NCI-H2171 treated with DMSO at 0.1 percent for 48 hours (cell line): ENCODE measurements around the gene CCDC178.
A peak's percentile ranks its signal among the peaks of the same experiment; 100 is the strongest.
"Not testable (repeated sequence)": the region's sequence is repeated elsewhere in the genome, so short reads cannot be mapped to it uniquely, and the experiment has no call there.

Experiments used
- DNase-seq: peaks from one replicate; lab custom pipeline; 2025; lab: John Stamatoyannopoulos, UW

CCDC178 gene

GRCh38 chr18:33440060-33441043 is at the start of gene CCDC178:
Gene CCDC178, minus strand, starts transcription at chr18:33440721. Its CDS starts 28,633 bp downstream, at chr18:33412088.
- DNase-seq: peak; percentile 70

GRCh38 chr18:33483908-33484307 is 43.4 kb upstream of the CCDC178 start:
- no peak for DNase-seq

- no peak for DNase-seq
Measured at GRCh38 chr18:33472509-33472908, 32.0 kb upstream of the CCDC178 start.

GRCh38 chr18:33470216-33470615 is 29.7 kb upstream of the CCDC178 start:
- no peak for DNase-seq

GRCh38 chr18:33469699-33470098 is 29.2 kb upstream of the CCDC178 start:
- DNase-seq: no peak

- no peak for DNase-seq
Measured at GRCh38 chr18:33467531-33467930, 27.0 kb upstream of the CCDC178 start.

GRCh38 chr18:33466822-33467221 is 26.3 kb upstream of the CCDC178 start:
- no peak for DNase-seq

- DNase-seq: no peak
Measured at GRCh38 chr18:33460681-33461080, 20.2 kb upstream of the CCDC178 start.

- DNase-seq: no peak
Measured at GRCh38 chr18:33459612-33460011, 19.1 kb upstream of the CCDC178 start.

GRCh38 chr18:33446604-33447003 is 6.1 kb upstream of the CCDC178 start:
- no peak for DNase-seq

- DNase-seq: no peak
Measured at GRCh38 chr18:33444709-33445108, 4.2 kb upstream of the CCDC178 start.

GRCh38 chr18:33432857-33433256 is 7.7 kb downstream of the CCDC178 start:
- no peak for DNase-seq

- no peak for DNase-seq
Measured at GRCh38 chr18:33427549-33427948, 13.0 kb downstream of the CCDC178 start.

- DNase-seq: no peak
Measured at GRCh38 chr18:33424266-33424946, 16.1 kb downstream of the CCDC178 start.

GRCh38 chr18:33421225-33421624 is 19.3 kb downstream of the CCDC178 start:
- no peak for DNase-seq

- DNase-seq: peak; percentile 24
Measured at GRCh38 chr18:33404244-33404873, 36.2 kb downstream of the CCDC178 start.

GRCh38 chr18:33398939-33399338 is 41.6 kb downstream of the CCDC178 start:
- DNase-seq: not testable (repeated sequence)

- DNase-seq: peak; percentile 28
Measured at GRCh38 chr18:33375829-33376228, 64.7 kb downstream of the CCDC178 start.

GRCh38 chr18:33372442-33372841 is 68.1 kb downstream of the CCDC178 start:
- peak; percentile 60 for DNase-seq

GRCh38 chr18:33369711-33370449 is 70.6 kb downstream of the CCDC178 start:
- DNase-seq: peak; percentile 55

GRCh38 chr18:33356735-33357134 is 83.8 kb downstream of the CCDC178 start:
- DNase-seq: no peak

GRCh38 chr18:33355756-33356155 is 84.8 kb downstream of the CCDC178 start:
- no peak for DNase-seq
